Right ventricle myocardium superior (tissue), 1 donor: ENCODE results near the gene EIF2B4. TPM values are rescaled to one million over a fixed set of nuclear protein-coding genes. Genes with fewer than 3 reads are reported as not detected.

ENCODE experiments used
- total RNA-seq: library from RNA; stranded (reverse); fragmentation: NEBNext Ultra II Directional; extraction: Animal tissue kit (Norgen Biotek cat#: 25700); gene quantifications from one replicate; pipeline ENCODE4 v1.2.1, GENCODE V29; 2021
- donor health status: DM: no; HTN: yes; CAD: no; lungs with severe emphysema.

EIF2B4 gene
- total RNA-seq, 1 donor from 2014 or later: 37.4 TPM

Other genes with a start within 250 kb of the EIF2B4 start
- gene ABHD1, start 246.5 kb downstream of the EIF2B4 start, total RNA-seq: 4.0 TPM
- gene PREB, start 235.7 kb downstream of the EIF2B4 start, total RNA-seq: 50.6 TPM
- gene PRR30, start 230.9 kb downstream of the EIF2B4 start, total RNA-seq: not detected
- not detected for gene TCF23, start 221.3 kb downstream of the EIF2B4 start, total RNA-seq
- gene ATRAID, start 158.3 kb downstream of the EIF2B4 start, total RNA-seq: 109 TPM
- gene SLC5A6, start 158.1 kb downstream of the EIF2B4 start, total RNA-seq: 12.3 TPM
- 8.6 TPM for gene CAD, start 153.0 kb downstream of the EIF2B4 start, total RNA-seq
- gene SLC30A3, start 107.3 kb downstream of the EIF2B4 start, total RNA-seq: 10.4 TPM
- 2.3 TPM for gene DNAJC5G, start 94.9 kb downstream of the EIF2B4 start, total RNA-seq
- gene TRIM54, start 87.9 kb downstream of the EIF2B4 start, total RNA-seq: 301 TPM
- 0.59 TPM for gene UCN, start 61.9 kb downstream of the EIF2B4 start, total RNA-seq
- gene MPV17, start 47.2 kb downstream of the EIF2B4 start, total RNA-seq: 37.2 TPM
- 14.6 TPM for gene GTF3C2, start 13.6 kb downstream of the EIF2B4 start, total RNA-seq
- 55.6 TPM for gene SNX17, start 278 bp upstream of the EIF2B4 start, total RNA-seq
- gene ZNF513, start 10.4 kb upstream of the EIF2B4 start, total RNA-seq: 6.0 TPM
- gene PPM1G, start 39.3 kb upstream of the EIF2B4 start, total RNA-seq: 34.3 TPM
- 50.8 TPM for gene NRBP1, start 58.3 kb upstream of the EIF2B4 start, total RNA-seq
- 0.24 TPM for gene KRTCAP3, start 72.0 kb upstream of the EIF2B4 start, total RNA-seq
- gene IFT172, start 119.4 kb upstream of the EIF2B4 start, total RNA-seq: 20.3 TPM
- 2.0 TPM for gene FNDC4, start 124.9 kb upstream of the EIF2B4 start, total RNA-seq
- gene GCKR, start 126.5 kb upstream of the EIF2B4 start, total RNA-seq: not detected
- gene ZNF512, start 212.7 kb upstream of the EIF2B4 start, total RNA-seq: 16.6 TPM